ENCODE measurements around the gene GNAQ.

Gene GNAQ

GRCh38 chr9:78026947-78027346, 4.7 kb downstream of the GNAQ start:
- no peak for DNase-seq (ENCODE audit: low read depth)
- H3K4me3 ChIP-seq (ENCODE audit: low read depth, low read length) = no peak overlapping the region
- TF ChIP-seq CTCF (IDR thresholded peaks at IDR 0.05; ENCODE audit: insufficient read depth, low read depth, low read length, missing control alignments) = no peak

GRCh38 chr9:78026416-78026815, 5.2 kb downstream of the GNAQ start:
- no peak for TF ChIP-seq CTCF (IDR thresholded peaks at IDR 0.05; ENCODE audit: insufficient read depth, low read depth, low read length, missing control alignments)
- DNase-seq (ENCODE audit: low read depth) = no peak
- no peak overlapping the region for H3K4me3 ChIP-seq (ENCODE audit: low read depth, low read length)

- H3K4me3 ChIP-seq (ENCODE audit: low read depth, low read length) = no peak overlapping the region
- TF ChIP-seq CTCF (IDR thresholded peaks at IDR 0.05; ENCODE audit: insufficient read depth, low read depth, low read length, missing control alignments) = no peak
- no peak for DNase-seq (ENCODE audit: low read depth)
Observed at GRCh38 chr9:78025186-78025585, 6.4 kb downstream of the GNAQ start.

GRCh38 chr9:78023003-78023741, 8.4 kb downstream of the GNAQ start:
- no peak for TF ChIP-seq CTCF (IDR thresholded peaks at IDR 0.05; ENCODE audit: insufficient read depth, low read depth, low read length, missing control alignments)
- no peak for DNase-seq (ENCODE audit: low read depth)
- H3K4me3 ChIP-seq (ENCODE audit: low read depth, low read length) = no peak overlapping the region

- no peak for DNase-seq (ENCODE audit: low read depth)
- H3K4me3 ChIP-seq (ENCODE audit: low read depth, low read length) = no peak overlapping the region
- no peak for TF ChIP-seq CTCF (IDR thresholded peaks at IDR 0.05; ENCODE audit: insufficient read depth, low read depth, low read length, missing control alignments)
Observed at GRCh38 chr9:78021697-78022096, 9.9 kb downstream of the GNAQ start.

GRCh38 chr9:78017190-78017693, 14.4 kb downstream of the GNAQ start:
- TF ChIP-seq CTCF (IDR thresholded peaks at IDR 0.05; ENCODE audit: insufficient read depth, low read depth, low read length, missing control alignments) = no peak
- no peak for DNase-seq (ENCODE audit: low read depth)
- H3K4me3 ChIP-seq (ENCODE audit: low read depth, low read length) = no peak overlapping the region

- TF ChIP-seq CTCF (IDR thresholded peaks at IDR 0.05; ENCODE audit: insufficient read depth, low read depth, low read length, missing control alignments) = no peak
- no peak overlapping the region for H3K4me3 ChIP-seq (ENCODE audit: low read depth, low read length)
- no peak for DNase-seq (ENCODE audit: low read depth)
Observed at GRCh38 chr9:78015241-78015640, 16.4 kb downstream of the GNAQ start.
